Suprapubic skin (tissue), 4 donors: ENCODE data around the gene LY6G6D.

Experiments used
- EP300 ChIP-seq: sonication (generic); formaldehyde crosslinking; IDR thresholded peaks from one replicate; pipeline ENCODE4 v1.6.1; 2017; ENCODE audit warnings: antibody characterized with exemption
- POLR2A ChIP-seq, 2 donors: fragments of 450-650 bp; IDR thresholded peaks; one replicate each; pipeline ENCODE4 v1.6.1; 2017; ENCODE audit warnings: antibody characterized with exemption in 2 of 2, mild to moderate bottlenecking in 2 of 2, moderate library complexity in 2 of 2
- POLR2AphosphoS5 ChIP-seq, 3 donors: sonication (generic); formaldehyde crosslinking; IDR thresholded peaks; one replicate each; pipeline ENCODE4 v1.6.1; 2017; ENCODE audit warnings: antibody characterized with exemption in 3 of 3
- TF ChIP-seq, protein P1 (sequence below), 2 donors: fragments of 200-600 bp in 1 of 2; fragments of 450-650 bp in 1 of 2; sonication (generic) in 1 of 2; IDR thresholded peaks; one replicate each; pipeline ENCODE4 v1.5.1; 2016 to 2019; ENCODE audit warnings: antibody characterized with exemption in 2 of 2, mild to moderate bottlenecking in 1 of 2, moderate library complexity in 1 of 2

DNA sequence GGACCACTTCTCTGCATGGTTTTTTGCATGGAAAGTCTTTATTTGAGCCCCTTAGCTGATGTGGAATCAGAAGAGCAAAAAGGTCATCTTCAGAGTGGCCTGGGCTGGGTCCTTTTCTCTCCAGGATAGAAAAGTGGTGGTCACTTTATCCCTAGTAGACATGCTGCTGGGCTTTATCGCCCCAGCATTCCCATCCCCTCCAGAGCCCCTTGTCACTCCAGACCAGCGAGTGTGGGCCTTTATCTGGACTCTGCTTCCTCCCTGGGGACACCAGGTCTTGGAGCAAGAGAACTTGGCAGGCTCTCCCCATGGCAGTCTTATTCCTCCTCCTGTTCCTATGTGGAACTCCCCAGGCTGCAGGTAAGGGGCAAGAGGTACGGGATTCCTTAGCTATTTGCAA lies 8.5 kb upstream of the LY6G6D start, which contains the start of gene LY6G6F:
- TF ChIP-seq POLR2A (IDR thresholded peaks at IDR 0.05) (no peak), POLR2AphosphoS5 (IDR thresholded peaks at IDR 0.05) (no peak), EP300 (no peak)
- TF ChIP-seq, protein P1, sequence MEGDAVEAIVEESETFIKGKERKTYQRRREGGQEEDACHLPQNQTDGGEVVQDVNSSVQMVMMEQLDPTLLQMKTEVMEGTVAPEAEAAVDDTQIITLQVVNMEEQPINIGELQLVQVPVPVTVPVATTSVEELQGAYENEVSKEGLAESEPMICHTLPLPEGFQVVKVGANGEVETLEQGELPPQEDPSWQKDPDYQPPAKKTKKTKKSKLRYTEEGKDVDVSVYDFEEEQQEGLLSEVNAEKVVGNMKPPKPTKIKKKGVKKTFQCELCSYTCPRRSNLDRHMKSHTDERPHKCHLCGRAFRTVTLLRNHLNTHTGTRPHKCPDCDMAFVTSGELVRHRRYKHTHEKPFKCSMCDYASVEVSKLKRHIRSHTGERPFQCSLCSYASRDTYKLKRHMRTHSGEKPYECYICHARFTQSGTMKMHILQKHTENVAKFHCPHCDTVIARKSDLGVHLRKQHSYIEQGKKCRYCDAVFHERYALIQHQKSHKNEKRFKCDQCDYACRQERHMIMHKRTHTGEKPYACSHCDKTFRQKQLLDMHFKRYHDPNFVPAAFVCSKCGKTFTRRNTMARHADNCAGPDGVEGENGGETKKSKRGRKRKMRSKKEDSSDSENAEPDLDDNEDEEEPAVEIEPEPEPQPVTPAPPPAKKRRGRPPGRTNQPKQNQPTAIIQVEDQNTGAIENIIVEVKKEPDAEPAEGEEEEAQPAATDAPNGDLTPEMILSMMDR (IDR thresholded peaks at IDR 0.05) = no peak
